HG02610 (cell line): ENCODE data around the gene TOPBP1.
"Not testable (repeated sequence)": the region's sequence is repeated elsewhere in the genome, so short reads cannot be mapped to it uniquely, and the experiment has no call there.

Experiments
- ATAC-seq: cut with Tn5 transposase; IDR thresholded peaks from one replicate; pipeline ENCODE4 v1.9.1; 2021; ENCODE audit warnings: mild to moderate bottlenecking, moderate library complexity; ENCODE audit not compliant: unreplicated experiment

TOPBP1 gene

DNA sequence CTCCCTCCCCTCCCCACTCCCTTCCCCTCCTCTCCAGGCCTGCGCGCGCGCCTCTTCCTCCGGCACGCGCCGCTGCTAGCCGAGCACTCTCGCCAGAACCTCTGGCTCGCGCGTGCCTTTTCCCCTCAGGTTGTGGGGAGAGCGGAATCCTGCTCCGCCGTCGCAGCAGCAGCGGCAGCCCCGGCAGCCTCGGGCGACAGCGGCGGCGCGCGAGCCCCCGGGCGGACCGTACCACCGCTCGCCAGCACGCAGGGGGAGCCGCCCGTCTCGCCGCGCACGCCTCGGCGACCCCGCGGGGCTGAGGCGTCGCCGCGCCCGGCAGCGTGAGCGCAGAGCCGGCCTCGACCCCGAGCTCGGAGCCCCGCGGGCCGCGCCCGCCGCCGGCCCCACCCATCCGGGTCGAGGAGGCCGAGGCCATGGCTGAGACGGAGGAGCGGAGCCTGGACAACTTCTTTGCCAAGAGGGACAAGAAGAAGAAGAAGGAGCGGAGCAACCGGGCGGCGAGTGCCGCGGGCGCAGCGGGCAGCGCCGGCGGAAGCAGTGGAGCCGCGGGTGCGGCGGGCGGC, 88.0 kb downstream of the TOPBP1 start, which contains the start of gene CDV3:
Gene CDV3, plus strand, starts transcription at position 58 of the 566 bp plus-strand sequence. Its CDS starts 359 bp downstream, at position 417.
- peak; percentile 18 for ATAC-seq

DNA sequence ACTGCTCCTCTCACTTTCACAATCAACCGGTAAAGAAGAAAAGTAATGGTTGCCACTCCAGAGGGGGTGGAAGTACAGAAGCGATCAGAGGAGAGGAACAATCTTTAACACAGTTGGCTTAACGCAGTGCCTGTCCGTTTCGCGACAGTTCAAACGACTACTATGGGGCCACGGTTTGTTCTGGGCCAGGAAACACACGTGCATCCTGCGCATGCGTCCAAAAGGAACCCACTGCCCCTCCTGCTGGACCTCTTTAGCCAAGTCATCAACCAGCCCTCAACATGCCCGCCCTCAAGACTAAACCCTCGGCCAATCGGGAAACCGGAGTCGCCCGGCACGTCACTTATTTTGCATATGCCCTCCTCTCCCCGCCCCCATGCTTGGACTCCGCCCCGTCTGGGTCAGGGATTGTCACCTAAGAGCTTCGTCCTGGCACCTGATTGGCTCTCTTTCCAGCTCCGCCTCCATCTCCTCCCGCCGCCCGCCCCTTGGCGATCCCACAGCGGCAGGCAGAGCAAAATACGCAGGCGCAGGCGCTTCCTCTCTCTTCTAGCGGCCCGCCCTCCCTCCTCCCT, 88.6 kb downstream of the TOPBP1 start:
- ATAC-seq = peak; percentile 72

DNA sequence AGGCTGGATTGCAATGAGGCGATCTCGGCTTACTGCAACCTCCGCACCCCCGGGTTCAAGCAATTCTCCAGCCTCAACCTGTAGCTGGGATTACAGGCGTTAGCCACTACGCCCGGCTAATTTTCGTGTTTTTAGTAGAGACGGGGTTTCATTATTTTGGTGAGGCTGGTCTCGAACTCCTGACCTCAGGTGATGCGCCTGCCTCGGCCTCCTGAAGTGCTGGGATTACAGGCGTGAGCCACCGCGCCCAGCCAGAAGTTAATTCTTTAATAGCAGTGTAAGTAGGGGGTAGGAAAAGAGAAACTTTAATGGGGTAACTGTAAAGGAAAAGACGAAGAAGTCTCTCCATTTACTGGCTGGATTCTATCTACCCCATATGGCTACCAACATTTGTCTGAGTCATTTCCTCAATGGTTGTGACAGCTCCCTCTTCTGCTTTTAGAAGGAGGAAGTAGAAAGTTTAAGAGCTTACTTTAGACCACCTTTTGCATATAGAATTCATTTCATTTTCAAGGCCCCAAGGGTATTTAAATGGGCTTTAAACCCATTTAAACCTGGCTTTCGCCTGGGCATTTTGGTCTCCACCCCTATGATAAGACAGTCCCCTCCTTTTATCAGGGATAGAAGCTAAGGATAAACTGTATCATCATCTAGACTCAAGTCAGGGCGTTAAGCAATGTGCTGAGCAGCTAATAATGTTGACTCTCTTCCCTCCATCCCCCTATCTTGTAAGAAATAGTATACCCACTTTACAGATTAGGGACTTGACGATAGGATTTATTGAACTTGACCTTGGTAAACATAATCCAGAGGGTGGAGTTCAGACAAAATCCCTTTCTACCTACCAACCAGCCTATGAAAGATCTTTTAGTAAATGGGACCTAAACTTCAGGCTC, 89.3 kb downstream of the TOPBP1 start:
- ATAC-seq = no peak

DNA sequence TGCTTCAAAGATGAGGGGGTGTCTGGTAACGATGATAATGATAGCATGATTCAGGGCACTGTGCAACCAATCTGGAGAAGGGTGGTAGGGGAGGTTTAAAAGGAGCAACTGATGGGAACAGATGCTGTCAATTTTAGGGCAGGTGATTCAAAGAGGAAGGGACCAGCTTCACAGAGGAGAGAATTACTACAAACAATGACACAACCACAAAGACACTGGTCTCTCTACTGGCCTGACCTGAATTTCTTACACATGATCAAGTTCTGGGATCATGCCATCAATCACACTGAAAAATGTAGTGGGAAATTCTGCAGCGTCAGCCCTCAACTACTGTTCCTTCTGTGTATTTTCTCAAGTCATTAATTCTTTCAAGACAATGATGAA, 90.8 kb downstream of the TOPBP1 start:
- ATAC-seq = no peak

DNA sequence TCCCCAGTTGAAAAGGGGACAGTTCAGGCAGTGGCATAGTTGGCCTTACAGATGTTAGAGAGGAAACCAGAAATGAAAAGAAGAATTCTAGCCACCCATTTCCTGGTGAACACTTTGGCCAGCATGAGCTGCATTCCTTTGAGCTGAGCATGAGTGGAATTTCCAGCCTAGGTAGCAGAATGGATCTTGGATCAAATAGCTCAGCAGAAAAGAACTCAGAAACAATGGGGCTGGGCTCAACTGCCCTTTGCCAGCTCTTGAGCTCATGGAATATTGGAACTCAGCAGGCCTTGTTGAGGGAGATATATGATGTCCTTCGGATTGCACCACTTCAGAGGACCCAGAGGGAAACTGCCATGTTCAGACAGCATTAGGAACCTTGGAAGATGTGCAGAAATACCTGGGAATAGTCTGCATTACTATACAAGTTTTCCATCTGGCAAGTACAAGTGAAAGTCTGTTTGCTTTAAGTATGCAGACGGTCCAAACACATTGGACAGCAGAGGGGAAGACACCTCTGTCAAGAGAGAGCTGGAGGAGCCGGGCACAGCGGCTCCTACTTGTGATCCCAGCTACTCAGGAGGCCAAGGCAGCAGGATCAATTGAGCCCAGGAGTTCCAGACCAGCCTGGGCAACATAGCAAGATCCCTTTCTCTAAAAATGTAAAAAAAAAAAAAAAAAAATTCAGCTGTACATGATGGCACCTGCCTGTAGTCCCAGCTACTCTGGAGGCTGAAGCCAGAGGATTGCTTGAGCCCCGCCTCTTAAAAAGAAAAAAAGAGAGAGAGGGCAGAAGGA, 91.4 kb downstream of the TOPBP1 start:
- ATAC-seq = no peak

DNA sequence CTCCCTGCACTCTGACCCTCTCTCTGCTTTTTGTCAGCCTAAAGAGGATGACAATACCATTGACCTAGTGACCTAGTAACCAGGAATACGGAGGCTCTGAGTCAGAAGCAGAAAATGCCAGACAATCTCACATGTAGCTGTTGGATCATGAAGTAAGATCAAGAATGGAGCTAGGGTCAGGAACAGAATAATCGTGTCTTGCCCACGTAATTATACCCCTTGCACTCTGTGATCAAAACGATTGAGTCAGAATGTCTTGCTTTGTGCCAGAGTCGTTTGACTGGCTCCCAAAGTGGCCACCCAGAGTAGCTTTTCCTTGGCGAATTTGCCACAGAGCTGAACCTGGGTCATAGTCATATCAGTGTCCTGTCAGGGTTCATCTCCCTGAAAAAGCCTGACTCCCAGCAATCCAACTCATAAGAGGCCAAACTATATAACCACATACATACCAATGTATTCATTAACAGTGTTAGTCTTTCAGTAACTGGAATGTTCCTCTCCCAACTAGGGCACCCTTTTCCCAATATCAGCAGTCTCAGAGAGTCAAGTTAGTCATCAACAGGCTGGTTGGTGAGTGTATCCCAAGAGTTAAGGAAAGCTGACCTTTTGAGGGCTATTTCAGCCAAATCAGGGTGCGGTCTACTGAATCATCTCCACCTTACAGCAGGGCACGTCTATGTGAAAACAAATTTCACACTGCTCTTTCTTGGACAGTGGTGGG, 93.3 kb downstream of the TOPBP1 start:
- no peak for ATAC-seq

DNA sequence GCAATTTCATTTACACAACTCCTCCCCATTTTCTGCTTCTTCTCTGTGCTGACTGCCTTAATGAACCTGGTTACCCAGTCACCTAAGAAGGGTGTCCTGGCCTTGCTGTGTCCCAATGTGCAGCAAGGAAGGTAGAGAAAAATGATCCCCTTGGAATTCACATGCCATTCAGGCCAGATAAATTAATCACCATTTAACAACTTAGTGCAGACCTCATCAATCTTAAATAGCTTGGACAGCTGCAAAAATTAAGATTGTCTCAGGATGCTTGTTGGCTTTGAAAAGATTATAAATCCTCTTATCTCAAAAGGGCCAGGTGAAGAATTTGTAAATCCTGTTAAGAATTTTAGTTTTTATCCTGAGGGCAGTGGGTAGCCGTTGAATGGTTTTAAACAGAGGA, 97.9 kb downstream of the TOPBP1 start:
- ATAC-seq = no peak

DNA sequence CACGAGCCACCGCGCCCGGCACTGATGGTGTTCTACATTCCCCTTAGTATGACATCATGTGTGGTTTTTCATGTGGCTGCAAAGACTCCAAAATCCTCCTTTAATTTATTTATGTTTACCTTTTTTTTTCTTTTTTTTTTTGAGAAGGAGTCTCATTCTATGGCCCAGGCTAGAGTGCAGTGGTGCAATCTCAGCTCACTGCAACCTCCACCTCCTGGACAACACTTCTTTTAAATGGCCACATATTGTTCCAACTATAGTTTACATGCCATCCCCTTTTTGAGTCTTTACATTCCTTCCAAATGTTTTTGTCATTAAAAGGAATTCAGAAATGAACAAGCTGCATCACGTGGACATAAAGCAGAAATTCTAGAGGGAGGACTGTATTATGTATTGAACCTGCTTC, 98.6 kb downstream of the TOPBP1 start:
- no peak for ATAC-seq

DNA sequence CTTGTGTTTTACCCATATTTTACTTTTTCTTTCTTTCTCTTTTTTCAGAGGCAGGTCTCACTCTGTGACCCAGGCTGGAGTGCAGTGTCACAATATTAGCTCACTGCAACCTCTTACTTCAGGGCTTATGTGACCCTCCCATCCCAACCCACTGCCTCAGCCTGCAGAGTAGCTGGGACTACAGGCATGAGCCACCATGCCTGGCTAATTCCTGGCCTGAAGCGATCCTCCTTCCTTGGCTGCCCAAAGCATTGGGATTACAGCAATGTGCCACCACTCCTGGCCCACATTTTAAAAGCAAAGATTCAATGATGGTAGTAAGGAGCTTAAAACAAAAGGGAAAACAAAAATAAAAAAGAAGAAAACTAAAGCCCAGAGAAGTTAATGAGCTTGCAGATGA, 99.4 kb downstream of the TOPBP1 start:
- ATAC-seq = no peak

DNA sequence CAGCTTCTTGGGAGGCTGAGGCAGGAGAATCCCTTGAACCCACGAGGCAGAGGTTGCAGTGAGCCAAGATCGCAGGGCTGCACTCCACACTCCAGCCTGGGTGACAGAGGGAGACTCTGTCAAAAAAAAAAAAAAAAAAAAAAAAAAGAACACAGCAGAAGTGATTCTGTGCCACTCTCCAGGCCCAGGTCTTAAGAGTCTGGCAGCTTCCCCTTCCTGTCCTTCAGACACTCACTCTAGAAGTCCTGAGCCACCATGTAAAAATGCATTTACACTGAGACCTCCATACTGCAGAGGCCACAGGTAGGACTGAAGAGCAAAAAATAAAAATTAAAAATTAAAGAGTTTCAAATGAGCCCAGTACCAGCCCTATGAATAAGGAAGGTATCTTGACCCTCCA, 100.1 kb downstream of the TOPBP1 start:
- ATAC-seq = no peak

DNA sequence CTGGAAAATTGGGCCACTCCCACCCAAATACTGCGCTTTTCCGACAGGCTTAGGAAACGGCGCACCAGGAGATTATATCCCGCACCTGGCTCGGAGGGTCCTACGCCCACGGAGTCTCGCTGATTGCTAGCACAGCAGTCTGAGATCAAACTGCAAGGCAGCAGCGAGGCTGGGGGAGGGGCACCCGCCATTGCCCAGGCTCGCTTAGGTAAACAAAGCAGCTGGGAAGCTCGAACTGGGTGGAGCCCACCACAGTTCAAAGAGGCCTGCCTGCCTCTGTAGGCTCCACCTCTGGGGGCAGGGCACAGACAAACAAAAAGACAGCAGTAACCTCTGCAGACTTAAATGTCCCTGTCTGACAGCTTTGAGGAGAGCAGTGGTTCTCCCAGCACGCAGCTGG, 110.2 kb downstream of the TOPBP1 start:
- not testable (repeated sequence) for ATAC-seq
